ENCODE results near the gene AK3. TPM values are rescaled to one million over a fixed set of nuclear protein-coding genes. Genes with fewer than 3 reads are reported as not detected.
"Not testable (repeated sequence)": the region's sequence is repeated elsewhere in the genome, so short reads cannot be mapped to it uniquely, and the experiment has no call there.

AK3 gene
- total RNA-seq = 10 to 100 TPM; 48.4 to 50.8 TPM
- long read RNA-seq, donor 1, transcript AK3-202 (5 exons, 2,736 nt) = major isoform, 21 of 23 reads
- long read RNA-seq, donor 1, partial matches to known transcripts = 1 of 23 reads
- long read RNA-seq, donor 1, other reads (novel, unspliced or antisense) = 1 of 23 reads
- long read RNA-seq, donor 2, transcript AK3-202 (5 exons, 2,736 nt) = major isoform, 152 of 168 reads
- long read RNA-seq, donor 2, transcript AK3-203 (4 exons, 705 nt) = minor isoform, 5 of 168 reads
- long read RNA-seq, donor 2, partial matches to known transcripts = 2 of 168 reads
- long read RNA-seq, donor 2, other reads (novel, unspliced or antisense) = 8 of 168 reads

DNA sequence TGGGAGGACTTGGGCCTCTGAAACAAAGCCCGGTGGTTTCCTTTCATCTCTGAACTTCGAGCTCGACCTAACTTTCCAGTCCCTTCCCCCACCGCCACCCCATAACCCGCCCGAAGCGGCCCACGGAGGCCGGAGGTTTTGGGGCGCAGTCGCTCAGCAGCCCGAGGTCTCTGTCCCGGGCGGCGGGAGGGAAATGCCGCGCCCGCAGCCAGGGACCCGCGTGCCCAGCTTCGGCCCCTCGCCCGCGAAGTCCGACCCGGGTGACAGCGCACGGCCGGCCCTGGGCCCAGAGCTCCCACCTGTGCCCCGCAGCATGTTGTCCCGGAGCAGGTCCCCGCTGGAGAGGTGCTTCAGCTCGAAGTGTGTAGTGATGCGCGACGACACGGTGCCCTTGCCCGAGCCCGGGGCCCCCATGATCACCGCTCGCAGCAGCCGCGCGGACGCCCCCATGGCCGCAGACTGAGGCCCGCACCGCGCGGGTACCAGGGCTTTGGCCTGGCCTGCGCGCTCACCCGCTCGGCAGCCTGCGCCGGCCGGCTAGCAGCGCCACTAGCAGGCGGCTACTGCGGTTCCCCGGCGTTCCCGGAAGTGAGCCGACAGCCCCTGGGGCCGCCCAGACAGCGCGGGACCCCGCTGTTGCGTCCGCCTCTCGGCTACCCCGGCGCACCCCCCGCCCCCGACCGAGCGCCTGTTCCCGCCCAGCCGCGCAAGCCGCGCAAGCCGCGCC lies at the start of gene AK3:
TSS of gene AK3 (minus strand) at position 565 of the 727 bp plus-strand sequence. CDS start at position 450, 115 bp downstream.
- intact Hi-C loops (cut with DNase I) = no loop called here

GRCh38 chr9:4788703-4789102 lies 47.7 kb upstream of the AK3 start:
- intact Hi-C loops (cut with DNase I) = no loop called here
- DNase-seq (ENCODE audit: low spot score) = no peak

More for the DNA sequence above, at the start of gene AK3:
- DNase-seq (ENCODE audit: low spot score) = peak; percentile 96

GRCh38 chr9:4787876-4788275 lies 46.9 kb upstream of the AK3 start:
- no peak for DNase-seq (ENCODE audit: low spot score)
- intact Hi-C loops (cut with DNase I) = no loop called here

- no peak for DNase-seq (ENCODE audit: low spot score)
- intact Hi-C loops (cut with DNase I) = no loop called here
Observed at GRCh38 chr9:4786599-4786998, 45.6 kb upstream of the AK3 start.

- DNase-seq (ENCODE audit: low spot score) = no peak
- intact Hi-C loops (cut with DNase I) = loop anchor here in 1 of 2 donors (5.0 kb wide), 1 partner anchor 33 kb away; no protein-coding TSS in a partner anchor
Observed at GRCh38 chr9:4784403-4784802, 43.4 kb upstream of the AK3 start.

DNA sequence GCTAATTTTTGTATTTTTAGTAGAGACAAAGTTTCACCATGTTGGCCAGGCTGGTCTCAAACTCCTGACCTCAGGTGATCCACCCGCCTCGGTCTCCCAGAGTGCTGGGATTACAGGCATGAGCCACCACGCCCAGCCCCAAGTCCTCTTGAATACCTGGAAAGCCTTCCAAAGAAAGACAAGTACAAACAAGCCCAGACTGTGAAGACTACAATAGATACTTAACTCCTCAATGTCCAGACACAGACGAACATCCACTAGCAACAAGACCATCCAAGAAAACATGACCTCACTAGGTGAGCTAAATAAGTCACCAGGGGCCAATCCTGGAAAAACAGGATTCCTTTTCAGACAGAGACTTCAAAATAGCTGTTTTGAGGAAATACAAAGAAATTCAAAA lies 42.2 kb upstream of the AK3 start:
- not testable (repeated sequence) for DNase-seq (ENCODE audit: low spot score)
- intact Hi-C loops (cut with DNase I) = loop anchor here in 1 of 2 donors (5.0 kb wide), 1 partner anchor 34 kb away; no protein-coding TSS in a partner anchor

- DNase-seq (ENCODE audit: low spot score) = no peak
- intact Hi-C loops (cut with DNase I) = loop anchor here in 1 of 2 donors (5.0 kb wide), 1 partner anchor 36 kb away; no protein-coding TSS in a partner anchor
Observed at GRCh38 chr9:4781408-4781807, 40.4 kb upstream of the AK3 start.

- no peak for DNase-seq (ENCODE audit: low spot score)
- intact Hi-C loops (cut with DNase I) = loop anchor here in 1 of 2 donors (5.0 kb wide), 1 partner anchor 37 kb away; no protein-coding TSS in a partner anchor
Observed at GRCh38 chr9:4780651-4781050, 39.6 kb upstream of the AK3 start.

- DNase-seq (ENCODE audit: low spot score); intact Hi-C loops (cut with DNase I): not testable (repeated sequence)
Observed at GRCh38 chr9:4774958-4775357, 34.0 kb upstream of the AK3 start.

DNA sequence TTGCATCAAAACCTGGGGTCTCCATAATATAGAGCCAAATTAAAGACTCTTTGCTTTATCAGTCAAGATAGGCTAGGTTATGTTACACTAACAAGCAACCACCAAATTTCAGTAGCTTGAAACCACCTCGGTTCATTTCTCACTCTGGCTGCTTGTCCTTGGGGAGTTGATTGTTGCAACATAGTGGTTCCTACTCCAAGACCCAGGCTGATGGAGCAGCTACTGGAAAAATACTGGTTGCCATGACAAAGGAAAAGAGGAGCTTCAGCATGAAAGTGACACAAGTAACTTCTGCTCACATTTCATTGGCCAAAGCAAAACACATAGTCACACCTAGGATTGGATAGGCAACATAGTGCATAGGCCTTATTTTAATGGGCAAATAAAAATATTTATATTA lies 33.2 kb upstream of the AK3 start:
- DNase-seq (ENCODE audit: low spot score) = no peak
- intact Hi-C loops (cut with DNase I) = no loop called here

- intact Hi-C loops (cut with DNase I) = no loop called here
- DNase-seq (ENCODE audit: low spot score) = no peak
Observed at GRCh38 chr9:4771788-4772187, 30.8 kb upstream of the AK3 start.

- no peak for DNase-seq (ENCODE audit: low spot score)
- intact Hi-C loops (cut with DNase I) = loop anchor here (10.0 kb wide), 2 partner anchors 665 to 825 kb away; partner anchors contain the start of gene PLGRKT (in 2 of the 2)
Observed at GRCh38 chr9:4769321-4770080, 28.5 kb upstream of the AK3 start.

DNA sequence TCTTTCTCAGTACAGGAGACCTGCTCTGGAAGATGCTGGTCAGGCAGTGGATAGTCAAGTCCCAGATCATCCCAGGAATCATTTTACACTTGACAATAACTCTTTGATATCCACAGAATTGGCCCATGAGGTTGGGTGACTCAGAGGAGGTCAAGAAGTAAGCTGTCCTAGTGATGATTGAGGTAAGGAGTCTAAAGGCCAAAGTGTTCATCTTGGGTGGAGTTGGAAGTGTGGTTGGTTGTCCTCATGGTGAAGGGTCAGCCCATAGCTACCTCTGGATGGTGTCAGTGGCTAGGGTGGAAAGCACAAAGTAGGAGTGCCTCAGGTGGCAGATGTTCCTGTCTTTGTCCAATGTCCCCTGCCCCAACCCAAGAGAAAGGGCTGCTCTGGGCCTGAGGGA lies 27.7 kb upstream of the AK3 start:
- intact Hi-C loops (cut with DNase I) = loop anchor here (10.0 kb wide), 2 partner anchors 666 to 826 kb away; partner anchors contain the start of gene PLGRKT (in 2 of the 2)

GRCh38 chr9:4764033-4764432 lies 23.0 kb upstream of the AK3 start:
- intact Hi-C loops (cut with DNase I) = loop anchor here (5.0 to 10.0 kb wide), 3 partner anchors 223 to 831 kb away; partner anchors contain the start of genes JAK2 (in 2 of the 2) and PLGRKT (in 2 of the 2)
- DNase-seq (ENCODE audit: low spot score) = no peak

More for the DNA sequence above, 27.7 kb upstream of the AK3 start:
- DNase-seq (ENCODE audit: low spot score) = no peak

DNA sequence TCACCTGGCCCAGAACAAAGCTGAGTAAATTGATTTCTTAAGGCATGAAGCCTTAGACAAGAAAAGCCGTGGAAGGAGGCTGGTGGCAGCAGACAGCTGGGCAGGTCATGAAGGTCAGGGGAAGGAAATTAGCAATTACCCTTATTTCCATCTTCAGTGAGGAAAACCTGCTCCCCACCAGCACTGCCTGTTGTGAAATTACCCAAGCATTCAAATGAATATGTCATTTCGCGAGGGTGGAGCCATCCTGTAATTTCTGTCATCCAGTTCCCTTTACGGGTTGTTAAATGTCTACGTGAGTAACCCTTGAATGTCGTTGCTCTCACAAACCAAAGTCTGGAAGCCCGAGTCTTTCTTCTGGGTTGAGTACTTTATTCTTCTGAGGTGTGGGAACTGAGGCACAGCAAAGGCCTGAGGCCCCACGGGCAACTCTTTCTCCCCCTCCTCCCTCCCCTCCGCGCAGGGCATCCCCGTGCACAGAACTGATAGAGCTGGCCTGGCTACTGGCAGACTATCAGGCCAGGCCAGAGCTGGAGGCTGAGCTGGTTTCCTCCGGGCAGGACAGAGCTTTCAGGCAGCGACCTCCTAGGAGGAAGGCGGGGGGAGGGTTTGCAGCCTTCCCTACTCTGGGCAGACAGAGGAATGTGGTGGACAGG lies 22.0 kb upstream of the AK3 start:
- intact Hi-C loops (cut with DNase I) = loop anchor here (5.0 to 10.0 kb wide), 3 partner anchors 224 to 832 kb away; partner anchors contain the start of genes JAK2 (in 2 of the 2) and PLGRKT (in 2 of the 2)
- no peak for DNase-seq (ENCODE audit: low spot score)

- DNase-seq (ENCODE audit: low spot score) = no peak
- intact Hi-C loops (cut with DNase I) = loop anchor here (5.0 to 10.0 kb wide), 3 partner anchors 225 to 833 kb away; partner anchors contain the start of genes JAK2 (in 2 of the 2) and PLGRKT (in 2 of the 2)
Observed at GRCh38 chr9:4762108-4762885, 21.3 kb upstream of the AK3 start.

- intact Hi-C loops (cut with DNase I) = loop anchor here (5.0 to 10.0 kb wide), 3 partner anchors 227 to 835 kb away; partner anchors contain the start of genes JAK2 (in 2 of the 2) and PLGRKT (in 2 of the 2)
- no peak for DNase-seq (ENCODE audit: low spot score)
Observed at GRCh38 chr9:4760122-4760521, 19.1 kb upstream of the AK3 start.

GRCh38 chr9:4756420-4756819 lies 15.4 kb upstream of the AK3 start:
- DNase-seq (ENCODE audit: low spot score) = no peak
- intact Hi-C loops (cut with DNase I) = loop anchor here in 1 of 2 donors (10.0 kb wide), 2 partner anchors 368 to 838 kb away; no protein-coding TSS in a partner anchor

Measured in posterior vena cava (tissue), 2 donors.